Immature natural killer cell (primary cell): ENCODE results near the gene SLC30A2. TPM values are rescaled to one million over a fixed set of nuclear protein-coding genes. Genes with fewer than 3 reads are reported as not detected.
A peak's percentile ranks its signal among the peaks of the same experiment; 100 is the strongest.

ENCODE experiments used
- DNase-seq, 3 donors: peaks; one replicate each; pipeline ENCODE4 v3.0.0; 2022; ENCODE audit warnings: mixed read lengths in 1 of 3
- H3K27ac Mint-ChIP-seq, 6 donors: one replicate each; pipeline ENCODE4 v1.8.0; 2020; ENCODE audit warnings: mixed read lengths in 6 of 6, mild to moderate bottlenecking in 5 of 6, inconsistent platforms in 4 of 6, moderate library complexity in 3 of 6
- H3K27me3 Mint-ChIP-seq, 3 donors: one replicate each; pipeline ENCODE4 v1.8.0; 2020 to 2021; ENCODE audit warnings: low read depth in 3 of 3, mild to moderate bottlenecking in 3 of 3, mixed read lengths in 3 of 3, moderate library complexity in 3 of 3, inconsistent platforms in 1 of 3
- H3K36me3 Mint-ChIP-seq, 3 donors: one replicate each; pipeline ENCODE4 v1.8.0; 2020; ENCODE audit warnings: mixed read lengths in 3 of 3, inconsistent platforms in 2 of 3, mild to moderate bottlenecking in 2 of 3
- H3K4me1 Mint-ChIP-seq, 2 donors: one replicate each; pipeline ENCODE4 v1.8.0; 2020; ENCODE audit warnings: inconsistent platforms in 2 of 2, mild to moderate bottlenecking in 2 of 2, mixed read lengths in 2 of 2, moderate library complexity in 1 of 2
- H3K4me3 Mint-ChIP-seq, 5 donors: one replicate each; pipeline ENCODE4 v1.8.0; 2020; ENCODE audit warnings: mild to moderate bottlenecking in 5 of 5, mixed read lengths in 5 of 5, inconsistent platforms in 3 of 5, moderate library complexity in 3 of 5
- H3K9me3 Mint-ChIP-seq, 6 donors: one replicate each; pipeline ENCODE4 v1.8.0; 2020; ENCODE audit warnings: mild to moderate bottlenecking in 6 of 6, mixed read lengths in 6 of 6, inconsistent platforms in 4 of 6, moderate library complexity in 3 of 6
- polyA plus RNA-seq, 3 donors: library from polyadenylated mRNA; unstranded; fragments of 300-500 nt; fragmentation: Illumina TruSeq; gene quantifications; one replicate each; pipeline ENCODE4 v1.2.3, GENCODE V29; 2021

Gene SLC30A2
- polyA plus RNA-seq, 3 donors from 2014 or later: not detected

- H3K27ac Mint-ChIP-seq: no peak overlapping the region
- H3K36me3 Mint-ChIP-seq: no peaks in the 10 kb centered on the region
- no peak overlapping the region for H3K4me3 Mint-ChIP-seq
- DNase-seq: no peak
- H3K27me3 Mint-ChIP-seq: peaks cover 5 to 15% (median 14%) of the 10 kb centered on the region in 3 donors
- H3K4me1 Mint-ChIP-seq: no peaks in the 10 kb centered on the region
- H3K9me3 Mint-ChIP-seq: no peaks in the 10 kb centered on the region
Observed at GRCh38 chr1:26041401-26041800, 4.5 kb downstream of the SLC30A2 start.

GRCh38 chr1:26038904-26039303, 7.0 kb downstream of the SLC30A2 start:
- no peak overlapping the region for H3K27ac Mint-ChIP-seq
- DNase-seq: no peak
- no peaks in the 10 kb centered on the region for H3K9me3 Mint-ChIP-seq
- no peak overlapping the region for H3K4me3 Mint-ChIP-seq
- H3K27me3 Mint-ChIP-seq: peaks cover 5 to 16% (median 6%) of the 10 kb centered on the region in 3 donors
- H3K4me1 Mint-ChIP-seq: peaks cover 8 to 20% of the 10 kb centered on the region in 2 donors
- no peaks in the 10 kb centered on the region for H3K36me3 Mint-ChIP-seq

GRCh38 chr1:26038477-26038876, 7.4 kb downstream of the SLC30A2 start:
- peaks cover 2 to 13% (median 4%) of the 10 kb centered on the region in 3 donors for H3K27me3 Mint-ChIP-seq
- no peak overlapping the region for H3K27ac Mint-ChIP-seq
- H3K36me3 Mint-ChIP-seq: no peaks in the 10 kb centered on the region
- H3K4me3 Mint-ChIP-seq: no peak overlapping the region
- DNase-seq: no peak
- H3K4me1 Mint-ChIP-seq: peaks cover 8 to 20% of the 10 kb centered on the region in 2 donors
- no peaks in the 10 kb centered on the region for H3K9me3 Mint-ChIP-seq

- Mint-ChIP-seq H3K4me3 (peak overlapping the region in 1 of 5 donors; percentile 32), H3K9me3 (no peaks in the 10 kb centered on the region), H3K27ac (no peak overlapping the region), H3K36me3 (no peaks in the 10 kb centered on the region), H3K27me3 (peaks cover 2 to 10% (median 3%) of the 10 kb centered on the region in 3 donors), H3K4me1 (peaks cover 8 to 20% of the 10 kb centered on the region in 2 donors)
- DNase-seq: no peak
Observed at GRCh38 chr1:26037904-26038303, 8.0 kb downstream of the SLC30A2 start.

- Mint-ChIP-seq H3K27ac (no peak overlapping the region), H3K36me3 (no peaks in the 10 kb centered on the region), H3K4me3 (no peak overlapping the region), H3K27me3 (peaks cover 0 to 10% (median 4%) of the 10 kb centered on the region in 3 donors), H3K4me1 (peaks cover 8 to 20% of the 10 kb centered on the region in 2 donors), H3K9me3 (no peaks in the 10 kb centered on the region)
- no peak for DNase-seq
Observed at GRCh38 chr1:26036756-26037281, 9.1 kb downstream of the SLC30A2 start.

- H3K9me3 Mint-ChIP-seq: no peaks in the 10 kb centered on the region
- peak overlapping the region; percentile 76 to 89 (median 86) for H3K27ac Mint-ChIP-seq
- peaks cover 0 to 10% (median 4%) of the 10 kb centered on the region in 3 donors for H3K27me3 Mint-ChIP-seq
- no peaks in the 10 kb centered on the region for H3K36me3 Mint-ChIP-seq
- H3K4me1 Mint-ChIP-seq: peaks cover 8 to 20% of the 10 kb centered on the region in 2 donors
- peak overlapping the region; percentile 91 to 94 (median 92) for H3K4me3 Mint-ChIP-seq
- peak; percentile 75 to 79 (median 76) for DNase-seq
Observed at GRCh38 chr1:26035959-26036755, 9.8 kb downstream of the SLC30A2 start.

- no peaks in the 10 kb centered on the region for H3K9me3 Mint-ChIP-seq
- peak overlapping the region; percentile 91 to 94 (median 92) for H3K4me3 Mint-ChIP-seq
- H3K27me3 Mint-ChIP-seq: peaks cover 0 to 10% (median 8%) of the 10 kb centered on the region in 3 donors
- H3K27ac Mint-ChIP-seq: peak overlapping the region; percentile 76 to 89 (median 86)
- H3K4me1 Mint-ChIP-seq: peaks cover 8 to 20% of the 10 kb centered on the region in 2 donors
- DNase-seq: peak; percentile 89 to 91 (median 90)
- H3K36me3 Mint-ChIP-seq: no peaks in the 10 kb centered on the region
Observed at GRCh38 chr1:26035203-26035958, 10.5 kb downstream of the SLC30A2 start.

GRCh38 chr1:26034504-26035202, 11.3 kb downstream of the SLC30A2 start:
- H3K27ac Mint-ChIP-seq: peak overlapping the region in 1 of 6 donors; percentile 19
- H3K27me3 Mint-ChIP-seq: peaks cover 0 to 11% (median 8%) of the 10 kb centered on the region in 3 donors
- H3K4me3 Mint-ChIP-seq: peak overlapping the region; percentile 91 to 94 (median 92)
- H3K4me1 Mint-ChIP-seq: peaks cover 8 to 20% of the 10 kb centered on the region in 2 donors
- no peak for DNase-seq
- no peaks in the 10 kb centered on the region for H3K36me3 Mint-ChIP-seq
- no peaks in the 10 kb centered on the region for H3K9me3 Mint-ChIP-seq

GRCh38 chr1:26032656-26033357, 13.1 kb downstream of the SLC30A2 start:
- Mint-ChIP-seq H3K27ac (no peak overlapping the region), H3K4me1 (peaks cover 8 to 20% of the 10 kb centered on the region in 2 donors), H3K4me3 (no peak overlapping the region)

GRCh38 chr1:26031611-26032220, 14.2 kb downstream of the SLC30A2 start:
- H3K27ac Mint-ChIP-seq: no peak overlapping the region
- H3K9me3 Mint-ChIP-seq: no peaks in the 10 kb centered on the region
- peaks cover 8 to 20% of the 10 kb centered on the region in 2 donors for H3K4me1 Mint-ChIP-seq
- H3K27me3 Mint-ChIP-seq: peaks cover under 1 to 11% (median 8%) of the 10 kb centered on the region in 3 donors
- H3K36me3 Mint-ChIP-seq: no peaks in the 10 kb centered on the region
- no peak for DNase-seq
- no peak overlapping the region for H3K4me3 Mint-ChIP-seq

More at GRCh38 chr1:26032656-26033357, 13.1 kb downstream of the SLC30A2 start:
- Mint-ChIP-seq H3K9me3 (no peaks in the 10 kb centered on the region), H3K36me3 (no peaks in the 10 kb centered on the region), H3K27me3 (peaks cover 0 to 13% (median 8%) of the 10 kb centered on the region in 3 donors)
- DNase-seq: no peak

GRCh38 chr1:26031196-26031595, 14.7 kb downstream of the SLC30A2 start:
- Mint-ChIP-seq H3K36me3 (no peaks in the 10 kb centered on the region), H3K27ac (no peak overlapping the region), H3K27me3 (peaks cover 2 to 11% (median 8%) of the 10 kb centered on the region in 3 donors), H3K9me3 (no peaks in the 10 kb centered on the region), H3K4me3 (no peak overlapping the region), H3K4me1 (peaks cover 8 to 20% of the 10 kb centered on the region in 2 donors)
- no peak for DNase-seq

GRCh38 chr1:26029864-26030481, 15.9 kb downstream of the SLC30A2 start:
- Mint-ChIP-seq H3K4me3 (no peak overlapping the region), H3K4me1 (peaks cover 5 to 8% of the 10 kb centered on the region in 2 donors), H3K27ac (no peak overlapping the region), H3K27me3 (peaks cover 2 to 8% (median 5%) of the 10 kb centered on the region in 3 donors), H3K36me3 (no peaks in the 10 kb centered on the region), H3K9me3 (no peaks in the 10 kb centered on the region)
- DNase-seq: no peak
